Ascending aorta (tissue), 2 donors: Measurements from ENCODE around the gene CSHL1. TPM values are rescaled to one million over a fixed set of nuclear protein-coding genes. Genes with fewer than 3 reads are reported as not detected.

Source experiments
- DNase-seq, 2 donors: peaks; one replicate each; pipeline ENCODE4 v3.0.0-alpha.2; 2019; ENCODE audit warnings: low spot score in 2 of 2
- H3K27ac ChIP-seq, 2 donors: fragments of 200-600 bp; sonication (generic); one replicate each; pipeline ENCODE4 v1.5.1; 2016 to 2017; ENCODE audit warnings: mild to moderate bottlenecking in 1 of 2
- H3K27me3 ChIP-seq: fragments of 200-600 bp; sonication (generic); one replicate; pipeline ENCODE4 v1.5.1; 2017
- H3K36me3 ChIP-seq, 2 donors: fragments of 200-600 bp; sonication (generic); one replicate each; pipeline ENCODE4 v1.5.1; 2016
- H3K4me1 ChIP-seq, 2 donors: fragments of 200-600 bp; sonication (generic); one replicate each; pipeline ENCODE4 v1.5.1; 2016 to 2017; ENCODE audit warnings: mild to moderate bottlenecking in 1 of 2
- H3K4me3 ChIP-seq, 2 donors: fragments of 200-600 bp; sonication (generic); one replicate each; pipeline ENCODE4 v1.5.1; 2016 to 2017; ENCODE audit warnings: mild to moderate bottlenecking in 1 of 2
- H3K9me3 ChIP-seq, 2 donors: fragments of 200-600 bp; sonication (generic); one replicate each; pipeline ENCODE4 v1.5.1; 2016
- CTCF ChIP-seq, 3 experiments: fragments of 200-600 bp in 2 of 3; fragments of 450-650 bp in 1 of 3; sonication (generic) in 2 of 3; IDR thresholded peaks; one replicate each; pipeline ENCODE4 v1.5.1; 2016 to 2019; ENCODE audit warnings: antibody characterized with exemption in 3 of 3, mild to moderate bottlenecking in 1 of 3, moderate library complexity in 1 of 3
- intact Hi-C: fragments of 100-400 bp; cut with DNase I; formaldehyde crosslinking; loops from one replicate; pipeline ENCODE4 v1.15.1; 2023
- total RNA-seq: library from RNA; depleted of rRNA; stranded (reverse); fragments of >200 nt; gene quantifications from one replicate; pipeline ENCODE4 v1.1.0, GENCODE V29; 2016

Gene CSHL1
- total RNA-seq, 1 donor from 2014 or later: not detected

- no peak for DNase-seq
- no peaks in the 10 kb centered on the region for H3K36me3 ChIP-seq
- H3K9me3 ChIP-seq: no peaks in the 10 kb centered on the region
- no peaks in the 10 kb centered on the region for H3K4me1 ChIP-seq
- TF ChIP-seq CTCF (IDR thresholded peaks at IDR 0.05): no peak
- intact Hi-C loops: no loop called here
- H3K27me3 ChIP-seq: no peaks in the 10 kb centered on the region
- H3K27ac ChIP-seq: no peak overlapping the region
- H3K4me3 ChIP-seq: no peak overlapping the region
Measured at GRCh38 chr17:63942309-63942985, 31.4 kb upstream of the CSHL1 start.

GRCh38 chr17:63941751-63942150 is 30.7 kb upstream of the CSHL1 start:
- no peak overlapping the region for H3K27ac ChIP-seq
- TF ChIP-seq CTCF (IDR thresholded peaks at IDR 0.05): no peak
- H3K4me1 ChIP-seq: no peaks in the 10 kb centered on the region
- no peaks in the 10 kb centered on the region for H3K9me3 ChIP-seq
- H3K4me3 ChIP-seq: no peak overlapping the region
- no peaks in the 10 kb centered on the region for H3K36me3 ChIP-seq
- no peak for DNase-seq
- intact Hi-C loops: no loop called here
- H3K27me3 ChIP-seq: no peaks in the 10 kb centered on the region

DNA sequence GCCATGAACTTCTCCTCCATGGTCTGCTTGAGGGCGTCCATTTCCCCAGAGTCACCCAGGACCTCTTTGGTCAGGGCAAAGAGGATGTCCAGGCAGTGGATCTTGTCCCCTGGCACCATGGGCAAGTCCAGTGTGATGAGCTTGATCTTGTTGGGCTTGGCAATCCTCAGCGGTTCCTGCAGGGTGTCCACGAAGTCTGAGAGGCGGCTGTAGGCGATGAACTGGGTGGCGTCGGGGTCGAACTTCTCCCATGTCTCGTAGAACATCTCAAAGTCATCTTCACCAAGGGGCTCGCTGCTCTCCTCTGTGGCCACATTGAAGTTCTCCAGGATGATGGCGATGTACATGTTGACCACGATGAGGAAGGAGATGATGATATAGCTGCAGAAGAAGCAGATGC is 30.1 kb upstream of the CSHL1 start:
- no peak for TF ChIP-seq CTCF (IDR thresholded peaks at IDR 0.05)
- Histone ChIP-seq H3K27ac (no peak overlapping the region), H3K4me3 (no peak overlapping the region), H3K36me3 (no peaks in the 10 kb centered on the region), H3K27me3 (no peaks in the 10 kb centered on the region), H3K9me3 (no peaks in the 10 kb centered on the region), H3K4me1 (no peaks in the 10 kb centered on the region)
- DNase-seq: no peak
- intact Hi-C loops: no loop called here

DNA sequence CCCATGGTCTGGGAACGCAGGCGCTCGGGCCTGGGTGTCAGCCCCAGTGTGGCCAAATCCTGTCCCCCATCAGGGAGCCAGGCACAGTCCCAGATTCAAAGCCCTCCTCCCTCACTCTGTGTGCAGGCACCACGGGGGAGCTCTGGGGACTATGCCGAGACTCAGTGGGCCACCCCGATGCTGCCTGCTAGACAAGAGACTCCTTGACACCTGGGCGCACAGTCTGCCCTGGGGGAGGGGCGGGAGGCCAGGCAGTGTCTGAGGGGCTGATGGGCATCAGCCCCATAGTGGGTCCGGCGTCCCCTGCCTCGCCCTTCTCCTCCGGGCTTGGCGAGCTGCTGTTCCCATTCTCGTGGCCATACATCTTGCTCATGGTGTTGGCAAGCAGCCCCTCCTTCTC is 29.5 kb upstream of the CSHL1 start:
- Histone ChIP-seq H3K27me3 (no peaks in the 10 kb centered on the region), H3K9me3 (no peaks in the 10 kb centered on the region), H3K27ac (no peak overlapping the region), H3K36me3 (no peaks in the 10 kb centered on the region), H3K4me1 (no peaks in the 10 kb centered on the region), H3K4me3 (no peak overlapping the region)
- intact Hi-C loops: no loop called here
- no peak for DNase-seq
- TF ChIP-seq CTCF (IDR thresholded peaks at IDR 0.05): no peak

GRCh38 chr17:63939884-63940283 is 28.8 kb upstream of the CSHL1 start:
- no peaks in the 10 kb centered on the region for H3K36me3 ChIP-seq
- intact Hi-C loops: no loop called here
- DNase-seq: no peak
- TF ChIP-seq CTCF (IDR thresholded peaks at IDR 0.05): no peak
- H3K27ac ChIP-seq: no peak overlapping the region
- no peaks in the 10 kb centered on the region for H3K4me1 ChIP-seq
- H3K27me3 ChIP-seq: no peaks in the 10 kb centered on the region
- no peak overlapping the region for H3K4me3 ChIP-seq
- H3K9me3 ChIP-seq: no peaks in the 10 kb centered on the region

- intact Hi-C loops: no loop called here
- H3K27me3 ChIP-seq: no peaks in the 10 kb centered on the region
- H3K4me3 ChIP-seq: no peak overlapping the region
- no peaks in the 10 kb centered on the region for H3K4me1 ChIP-seq
- no peak for DNase-seq
- no peak overlapping the region for H3K27ac ChIP-seq
- no peak for TF ChIP-seq CTCF (IDR thresholded peaks at IDR 0.05)
- H3K9me3 ChIP-seq: no peaks in the 10 kb centered on the region
- no peaks in the 10 kb centered on the region for H3K36me3 ChIP-seq
Measured at GRCh38 chr17:63939401-63939800, 28.3 kb upstream of the CSHL1 start.
